Mesendoderm (in vitro differentiated cells): Measurements from ENCODE around the gene GATAD2A.

Source experiments
- DNase-seq: peaks from one replicate; pipeline ENCODE4 v3.0.0; 2013
- H2AK5ac ChIP-seq: 2 replicates; pipeline ENCODE4 v1.6.1; 2013; ENCODE audit warnings: low read length, inconsistent platforms
- H2BK120ac ChIP-seq: 2 replicates; pipeline ENCODE4 v1.6.1; 2013; ENCODE audit warnings: low read depth, mild to moderate bottlenecking, low read length, moderate library complexity, mixed read lengths
- H2BK15ac ChIP-seq: replicated peaks from 2 replicates; pipeline ENCODE4 v1.6.1; 2013; ENCODE audit warnings: low read depth, mild to moderate bottlenecking, moderate library complexity
- H2BK5ac ChIP-seq: 2 replicates; pipeline ENCODE4 v1.6.1; 2013; ENCODE audit warnings: low read length, inconsistent platforms
- H3K18ac ChIP-seq: 2 replicates; pipeline ENCODE4 v1.6.1; 2013; ENCODE audit warnings: mild to moderate bottlenecking, low read length, mixed read lengths
- H3K23ac ChIP-seq: one replicate; pipeline ENCODE4 v1.6.1; 2013; ENCODE audit warnings: low read length
- H3K27ac ChIP-seq: 2 replicates; pipeline ENCODE4 v1.5.1; 2013; ENCODE audit warnings: low read depth, mild to moderate bottlenecking, inconsistent platforms, low read length, moderate library complexity
- H3K27me3 ChIP-seq: 2 replicates; pipeline ENCODE4 v1.6.1; 2013; ENCODE audit warnings: low read length, control low read depth, mild to moderate bottlenecking, inconsistent platforms; ENCODE audit not compliant: insufficient read depth, poor library complexity
- H3K36me3 ChIP-seq: 2 replicates; pipeline ENCODE4 v1.6.1; 2013; ENCODE audit warnings: low read length, inconsistent platforms; ENCODE audit not compliant: control insufficient read depth, insufficient read depth
- H3K4ac ChIP-seq: one replicate; pipeline ENCODE4 v1.6.1; 2013; ENCODE audit warnings: low read depth, mild to moderate bottlenecking, low read length, moderate library complexity
- H3K4me1 ChIP-seq: 2 replicates; pipeline ENCODE4 v1.6.1; 2013; ENCODE audit warnings: low read depth, low read length, inconsistent platforms; ENCODE audit not compliant: control insufficient read depth
- H3K4me2 ChIP-seq: 2 replicates; pipeline ENCODE4 v1.6.1; 2013; ENCODE audit warnings: low read length
- H3K4me3 ChIP-seq: 2 replicates; pipeline ENCODE4 v1.5.1; 2013; ENCODE audit warnings: mild to moderate bottlenecking, low read length
- H3K56ac ChIP-seq: one replicate; pipeline ENCODE4 v1.6.1; 2013; ENCODE audit warnings: low read length
- H3K79me1 ChIP-seq: 2 replicates; pipeline ENCODE4 v1.6.1; 2013; ENCODE audit warnings: low read length, inconsistent platforms
- H3K79me2 ChIP-seq: 2 replicates; pipeline ENCODE4 v1.6.1; 2013; ENCODE audit warnings: mild to moderate bottlenecking, low read length; ENCODE audit not compliant: control insufficient read depth, insufficient read depth
- H3K9ac ChIP-seq: 2 replicates; pipeline ENCODE4 v1.6.1; 2013; ENCODE audit warnings: low read length, inconsistent platforms
- H4K5ac ChIP-seq: one replicate; pipeline ENCODE4 v1.6.1; 2013; ENCODE audit warnings: low read length
- H4K8ac ChIP-seq: one replicate; pipeline ENCODE4 v1.6.1; 2013; ENCODE audit warnings: low read depth, mild to moderate bottlenecking, control low read depth, low read length, moderate library complexity
- WGBS: extraction: QIAGEN DNeasy Blood & Tissue Kit; methylation state at CpG from one replicate; pipeline ENCODE4 v1.1.7; 2013; ENCODE audit warnings: low lambda C conversion rate, missing lambda C conversion rate; ENCODE audit not compliant: insufficient coverage; ENCODE audit errors: extremely low coverage; 5-methylcytosine and 5-hydroxymethylcytosine counted together

The GATAD2A gene

GRCh38 chr19:19500975-19501644 lies 95.6 kb downstream of the GATAD2A start:
- Histone ChIP-seq H3K79me2 (no peaks in the 10 kb centered on the region), H3K18ac (no peak overlapping the region), H3K79me1 (peaks cover 6% of the 10 kb centered on the region), H3K4me1 (no peaks in the 10 kb centered on the region), H3K4ac (no peak overlapping the region), H2BK120ac (no peak overlapping the region), H3K4me3 (no peak overlapping the region), H3K56ac (no peak overlapping the region), H3K36me3 (peaks cover 30% of the 10 kb centered on the region), H3K9ac (no peak overlapping the region), H3K23ac (no peak overlapping the region), H4K8ac (no peak overlapping the region), H2BK15ac (no peak overlapping the region), H4K5ac (no peak overlapping the region), H3K4me2 (no peak overlapping the region), H3K27ac (no peak overlapping the region), H2BK5ac (no peak overlapping the region), H2AK5ac (no peak overlapping the region), H3K27me3 (no peaks in the 10 kb centered on the region)
- WGBS = no CpG with 5 or more reads among the region's 34 CpGs
- no peak for DNase-seq

DNA sequence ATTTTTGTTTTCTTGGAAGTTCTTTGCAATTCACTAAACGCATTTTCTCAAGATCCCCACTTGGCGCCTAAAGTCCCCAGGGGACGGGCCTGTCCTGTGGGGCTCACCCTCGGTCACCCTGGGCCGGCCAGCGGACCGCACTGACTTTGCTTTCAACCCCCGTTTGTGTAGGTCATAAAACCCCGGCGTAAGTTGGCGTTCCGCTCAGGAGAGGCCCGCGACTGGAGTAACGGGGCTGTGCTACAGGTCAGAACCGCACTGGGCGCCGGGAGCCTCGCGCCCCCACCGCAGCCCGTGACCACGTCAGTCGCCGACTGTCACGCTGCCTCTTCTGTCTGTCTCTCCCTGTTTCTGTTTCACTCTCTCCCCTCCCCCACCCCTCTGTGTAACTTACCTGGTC lies 96.3 kb downstream of the GATAD2A start:
- Histone ChIP-seq H4K8ac (no peak overlapping the region), H3K79me1 (peaks cover 5% of the 10 kb centered on the region), H3K36me3 (peaks cover 27% of the 10 kb centered on the region)

GRCh38 chr19:19502281-19502680 lies 96.8 kb downstream of the GATAD2A start:
- Histone ChIP-seq H3K56ac (no peak overlapping the region), H2BK120ac (no peak overlapping the region), H3K27ac (no peak overlapping the region), H3K36me3 (peaks cover 28% of the 10 kb centered on the region), H2AK5ac (no peak overlapping the region), H3K79me1 (peaks cover 5% of the 10 kb centered on the region), H2BK5ac (no peak overlapping the region), H3K18ac (no peak overlapping the region), H4K5ac (no peak overlapping the region), H3K79me2 (no peaks in the 10 kb centered on the region), H4K8ac (no peak overlapping the region), H3K9ac (no peak overlapping the region), H3K4me2 (no peak overlapping the region), H3K23ac (no peak overlapping the region), H3K27me3 (no peaks in the 10 kb centered on the region), H3K4me1 (no peaks in the 10 kb centered on the region), H2BK15ac (no peak overlapping the region), H3K4me3 (no peak overlapping the region), H3K4ac (no peak overlapping the region)
- WGBS = no CpG with 5 or more reads among the region's 19 CpGs
- no peak for DNase-seq

More for the DNA sequence above, 96.3 kb downstream of the GATAD2A start:
- H2BK15ac ChIP-seq = no peak overlapping the region
- no peak overlapping the region for H2BK5ac ChIP-seq
- no peak overlapping the region for H2BK120ac ChIP-seq
- H3K23ac ChIP-seq = no peak overlapping the region
- H3K4me2 ChIP-seq = no peak overlapping the region
- DNase-seq = no peak
- no peak overlapping the region for H2AK5ac ChIP-seq
- no peak overlapping the region for H3K18ac ChIP-seq
- H3K9ac ChIP-seq = no peak overlapping the region
- no peak overlapping the region for H4K5ac ChIP-seq
- H3K27me3 ChIP-seq = no peaks in the 10 kb centered on the region
- H3K27ac ChIP-seq = no peak overlapping the region
- H3K4ac ChIP-seq = no peak overlapping the region
- no CpG with 5 or more reads among the region's 26 CpGs for WGBS
- no peaks in the 10 kb centered on the region for H3K79me2 ChIP-seq
- no peak overlapping the region for H3K4me3 ChIP-seq
- H3K56ac ChIP-seq = no peak overlapping the region
- no peaks in the 10 kb centered on the region for H3K4me1 ChIP-seq

DNA sequence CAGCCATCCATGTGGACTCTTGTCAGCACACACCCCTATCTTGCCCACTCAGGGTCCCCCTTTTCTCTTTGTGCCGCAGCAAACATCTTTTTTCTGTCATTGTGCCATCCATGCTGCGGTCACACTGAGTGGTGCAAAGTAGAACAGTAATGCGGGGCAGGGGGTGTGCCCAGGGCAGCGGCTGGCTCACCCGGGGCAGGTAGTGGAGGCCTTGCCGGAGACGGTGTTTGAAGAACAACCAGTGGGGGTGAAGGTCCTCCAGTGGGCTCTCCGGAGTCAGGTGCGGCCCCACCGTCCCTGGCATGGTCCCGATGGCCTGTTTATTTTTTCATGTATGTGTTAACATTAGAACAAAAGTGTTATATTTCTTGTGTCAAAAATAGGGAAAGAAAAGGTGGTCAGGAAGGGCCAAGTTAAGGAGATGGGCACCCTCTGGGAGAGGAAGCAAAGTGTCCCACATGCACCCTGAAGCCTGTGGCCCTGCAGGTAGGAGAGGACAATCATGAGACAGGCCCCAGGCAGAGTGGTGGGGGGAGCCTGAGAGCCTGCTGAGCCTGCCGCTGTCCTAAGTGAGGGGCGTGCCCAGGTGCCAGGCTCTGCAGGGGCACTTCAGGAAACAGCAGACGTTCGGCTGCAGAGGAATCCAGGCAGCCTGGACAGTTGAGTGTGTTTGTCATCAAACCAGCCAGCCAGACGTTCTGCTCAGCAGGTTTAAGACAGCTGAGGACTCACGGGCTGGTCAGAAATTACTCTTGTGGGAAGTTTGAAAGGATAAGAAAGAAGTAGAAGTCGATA lies 97.5 kb downstream of the GATAD2A start:
- Histone ChIP-seq H2BK120ac (no peak overlapping the region), H2AK5ac (no peak overlapping the region), H3K23ac (no peak overlapping the region), H3K4me3 (no peak overlapping the region), H2BK5ac (no peak overlapping the region), H3K4ac (no peak overlapping the region), H3K79me1 (peaks cover 1% of the 10 kb centered on the region), H3K4me2 (no peak overlapping the region), H3K18ac (no peak overlapping the region), H2BK15ac (no peak overlapping the region), H3K27ac (no peak overlapping the region), H3K4me1 (no peaks in the 10 kb centered on the region), H3K56ac (no peak overlapping the region), H3K36me3 (peaks cover 28% of the 10 kb centered on the region), H3K9ac (no peak overlapping the region), H3K79me2 (no peaks in the 10 kb centered on the region), H4K8ac (no peak overlapping the region), H3K27me3 (no peaks in the 10 kb centered on the region), H4K5ac (no peak overlapping the region)
- DNase-seq = no peak
- WGBS = no CpG with 5 or more reads among the region's 18 CpGs

DNA sequence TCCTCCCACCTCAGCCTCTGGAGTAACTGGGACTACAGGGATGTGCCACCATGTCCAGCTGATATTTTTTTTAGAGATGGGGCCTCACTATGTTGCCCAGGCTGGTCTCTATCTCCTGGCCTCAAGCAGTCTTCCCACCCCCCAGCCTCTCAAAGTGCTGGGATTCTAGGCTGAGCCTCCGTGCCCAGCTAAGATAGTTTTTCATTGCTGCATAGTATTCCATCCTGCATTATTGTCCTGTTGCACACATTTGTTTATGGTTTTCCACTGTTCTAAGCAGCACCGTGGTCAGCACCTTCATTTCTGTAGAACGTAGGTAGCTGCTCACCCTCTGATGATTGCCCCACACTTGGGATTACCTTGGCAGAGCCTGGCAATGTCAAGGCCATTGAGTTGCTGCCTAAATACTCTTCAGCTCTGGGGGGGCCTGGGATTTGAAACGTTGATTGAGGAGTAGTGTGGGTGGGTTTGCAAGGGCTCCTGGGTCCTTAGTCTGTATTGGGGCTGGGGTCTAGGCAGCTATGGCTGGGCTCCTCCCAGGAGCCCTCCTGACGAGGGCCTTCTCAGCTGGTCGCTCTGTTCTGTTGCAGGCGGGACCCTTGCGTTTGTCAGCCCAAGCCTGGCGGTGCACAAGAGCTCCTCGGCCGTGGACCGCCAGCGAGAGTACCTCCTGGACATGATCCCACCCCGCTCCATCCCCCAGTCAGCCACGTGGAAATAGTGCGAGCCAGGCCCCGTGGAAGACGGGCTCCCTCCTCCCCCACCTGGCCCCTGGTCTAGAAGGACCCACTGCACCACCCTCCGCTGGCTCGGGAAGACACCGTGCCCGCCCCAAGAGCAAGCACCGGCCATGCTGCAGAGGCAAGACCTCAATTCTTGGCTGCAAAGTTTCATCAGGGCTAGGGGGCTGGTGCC lies 99.5 kb downstream of the GATAD2A start:
- H3K56ac ChIP-seq = no peak overlapping the region
- no peak overlapping the region for H3K4me2 ChIP-seq
- no peak overlapping the region for H4K5ac ChIP-seq
- H3K36me3 ChIP-seq = peaks cover 26% of the 10 kb centered on the region
- H3K27me3 ChIP-seq = no peaks in the 10 kb centered on the region
- H2BK120ac ChIP-seq = no peak overlapping the region
- H3K9ac ChIP-seq = no peak overlapping the region
- H2BK5ac ChIP-seq = no peak overlapping the region
- no peak overlapping the region for H2BK15ac ChIP-seq
- no peak overlapping the region for H3K18ac ChIP-seq
- H3K4me3 ChIP-seq = no peak overlapping the region
- H2AK5ac ChIP-seq = no peak overlapping the region
- no peak overlapping the region for H3K23ac ChIP-seq
- H3K79me1 ChIP-seq = no peaks in the 10 kb centered on the region
- H3K4ac ChIP-seq = no peak overlapping the region
- H3K79me2 ChIP-seq = no peaks in the 10 kb centered on the region
- whole genome bisulfite sequencing = no CpG with 5 or more reads among the region's 23 CpGs
- no peaks in the 10 kb centered on the region for H3K4me1 ChIP-seq
- no peak for DNase-seq
- H3K27ac ChIP-seq = no peak overlapping the region
- no peak overlapping the region for H4K8ac ChIP-seq
